ENCODE measurements around the gene SND1. TPM values are rescaled to one million over a fixed set of nuclear protein-coding genes. Genes with fewer than 3 reads are reported as not detected.

SND1 gene
- total RNA-seq, 1 experiment from 2014 or later: 218 TPM

- H2BK20ac ChIP-seq (ENCODE audit: low read depth, low read length, poor library complexity, severe bottlenecking): no peak overlapping the region
- H3K27ac Mint-ChIP-seq: peak overlapping the region in 1 of 3 experiments; percentile 65; a peak in 2 of 7 replicates
- no peaks in the 10 kb centered on the region for H3K27me3 Mint-ChIP-seq (ENCODE audit: low read depth)
- H3K23ac ChIP-seq (ENCODE audit: insufficient read length, low read depth, low read length): no peak overlapping the region
- H3K27ac ChIP-seq (ENCODE audit: insufficient read length, low read depth, low read length): no peak overlapping the region
- H2BK15ac ChIP-seq (ENCODE audit: low read depth, low read length): no peak overlapping the region
- H2AFZ ChIP-seq (ENCODE audit: low read length): no peak overlapping the region
- H3K4ac ChIP-seq (ENCODE audit: low read depth, low read length): no peak overlapping the region
- no peak overlapping the region for H4K91ac ChIP-seq (ENCODE audit: insufficient read length, low read depth, low read length)
- no peaks in the 10 kb centered on the region for H3K27me3 ChIP-seq (ENCODE audit: insufficient read depth, low read length)
- no peak overlapping the region for H4K5ac ChIP-seq (ENCODE audit: insufficient read length, low read depth, low read length)
- no peak overlapping the region for H4K8ac ChIP-seq (replicated peaks; ENCODE audit: insufficient read length, low read depth, low read length)
- H2BK120ac ChIP-seq (ENCODE audit: low read depth, low read length, poor library complexity, severe bottlenecking): no peak overlapping the region
- H3K56ac ChIP-seq (ENCODE audit: insufficient read length, low read depth, low read length): no peak overlapping the region
- H3K9ac ChIP-seq (ENCODE audit: extremely low read depth, insufficient read length, low read length): no peak overlapping the region
- H3K18ac ChIP-seq (ENCODE audit: insufficient read length, low read depth, low read length): no peak overlapping the region
- no peaks in the 10 kb centered on the region for H3K9me3 Mint-ChIP-seq
- H3K14ac ChIP-seq (ENCODE audit: insufficient read depth, low read length): no peak overlapping the region
- H2AK5ac ChIP-seq (ENCODE audit: insufficient read length, low read length): no peak overlapping the region
- no peaks in the 10 kb centered on the region for H3K23me2 ChIP-seq (ENCODE audit: insufficient read length, low read depth, low read length, poor library complexity, severe bottlenecking)
- no peak overlapping the region for H3K4me3 Mint-ChIP-seq
- H3K9me3 ChIP-seq (ENCODE audit: control insufficient read depth, low read depth, low read length): no peaks in the 10 kb centered on the region
- no peak for DNase-seq
- no peak overlapping the region for H3K4me2 ChIP-seq (ENCODE audit: insufficient read depth, insufficient read length, low read length)
- peaks cover 2% of the 10 kb centered on the region; the same call in 1 of the 2 replicates for H3K79me2 ChIP-seq (ENCODE audit: insufficient read depth, low read length)
- WGBS (ENCODE audit: extremely low coverage, insufficient read length, low lambda C conversion rate): no CpG with 5 or more reads among the region's 6 CpGs
- no peaks in the 10 kb centered on the region for H3K4me1 ChIP-seq (ENCODE audit: insufficient read depth, low read length)
- H2BK5ac ChIP-seq (ENCODE audit: insufficient read length, low read length): no peak overlapping the region
- H4K20me1 ChIP-seq (ENCODE audit: control insufficient read depth, insufficient read depth, insufficient read length): no peaks in the 10 kb centered on the region
- peaks cover 4 to 6% of the 10 kb centered on the region in 2 experiments; a peak in 2 of 4 replicates for H3K4me1 Mint-ChIP-seq
- no peak overlapping the region for H2BK12ac ChIP-seq (ENCODE audit: insufficient read length, low read depth, low read length)
- H3K79me1 ChIP-seq (ENCODE audit: insufficient read depth, low read depth, low read length, poor library complexity, severe bottlenecking): peaks cover 4% of the 10 kb centered on the region
- no peak overlapping the region for H3T11ph ChIP-seq (ENCODE audit: low read length)
- H3K36me3 Mint-ChIP-seq (ENCODE audit: insufficient read depth in 1 of 3, low read depth in 3 of 3): peaks cover 22 to 55% (median 30%) of the 10 kb centered on the region in 3 experiments; a peak in 6 of 7 replicates
- TF ChIP-seq, protein P1, sequence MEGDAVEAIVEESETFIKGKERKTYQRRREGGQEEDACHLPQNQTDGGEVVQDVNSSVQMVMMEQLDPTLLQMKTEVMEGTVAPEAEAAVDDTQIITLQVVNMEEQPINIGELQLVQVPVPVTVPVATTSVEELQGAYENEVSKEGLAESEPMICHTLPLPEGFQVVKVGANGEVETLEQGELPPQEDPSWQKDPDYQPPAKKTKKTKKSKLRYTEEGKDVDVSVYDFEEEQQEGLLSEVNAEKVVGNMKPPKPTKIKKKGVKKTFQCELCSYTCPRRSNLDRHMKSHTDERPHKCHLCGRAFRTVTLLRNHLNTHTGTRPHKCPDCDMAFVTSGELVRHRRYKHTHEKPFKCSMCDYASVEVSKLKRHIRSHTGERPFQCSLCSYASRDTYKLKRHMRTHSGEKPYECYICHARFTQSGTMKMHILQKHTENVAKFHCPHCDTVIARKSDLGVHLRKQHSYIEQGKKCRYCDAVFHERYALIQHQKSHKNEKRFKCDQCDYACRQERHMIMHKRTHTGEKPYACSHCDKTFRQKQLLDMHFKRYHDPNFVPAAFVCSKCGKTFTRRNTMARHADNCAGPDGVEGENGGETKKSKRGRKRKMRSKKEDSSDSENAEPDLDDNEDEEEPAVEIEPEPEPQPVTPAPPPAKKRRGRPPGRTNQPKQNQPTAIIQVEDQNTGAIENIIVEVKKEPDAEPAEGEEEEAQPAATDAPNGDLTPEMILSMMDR (conservative IDR thresholded peaks at IDR 0.05): no peak
Observed at GRCh38 chr7:127717502-127718339, 65.7 kb downstream of the SND1 start.

All from H9 (cell line).